GM12874 (cell line): ENCODE measurements around the gene LPGAT1.

ENCODE experiments used
- CTCF ChIP-seq: IDR thresholded peaks from 2 replicates; pipeline ENCODE4 v1.5.1; 2011; ENCODE audit warnings: low read depth, mild to moderate bottlenecking, control low read depth, low read length, moderate library complexity; ENCODE audit not compliant: insufficient read depth

The LPGAT1 gene

GRCh38 chr1:211748810-211749209, 81.8 kb downstream of the LPGAT1 start:
- no peak for TF ChIP-seq CTCF

DNA sequence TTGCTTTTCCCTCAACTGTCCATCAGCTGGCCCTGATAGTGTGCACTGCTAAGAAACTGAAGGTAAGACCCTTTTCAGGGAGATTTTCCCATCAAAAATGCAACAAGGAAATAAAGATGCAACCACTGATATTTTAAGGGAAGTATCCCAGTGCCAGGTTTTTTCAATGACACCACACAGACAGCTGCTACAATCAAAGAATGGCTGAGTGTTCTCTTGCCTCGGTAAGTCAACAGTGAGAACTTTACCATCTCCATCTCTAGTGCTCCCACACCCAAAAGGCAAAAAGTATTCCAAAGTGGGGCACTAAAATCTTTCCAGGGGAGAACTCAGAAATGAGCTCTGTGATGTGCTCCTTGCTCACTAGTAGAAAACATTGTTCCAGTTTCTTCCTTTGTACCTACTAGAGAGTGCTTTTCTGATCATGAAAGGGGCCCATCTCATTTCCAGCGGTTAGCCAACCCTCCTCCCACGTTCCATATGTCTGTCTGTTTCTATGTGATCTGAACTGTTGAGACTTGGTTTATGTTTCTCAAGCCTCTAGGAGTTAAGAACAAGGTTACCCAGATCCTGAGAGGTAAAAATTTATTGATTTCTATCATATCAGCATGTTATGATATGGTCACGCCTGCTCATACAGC, 87.6 kb downstream of the LPGAT1 start:
- TF ChIP-seq CTCF: no peak

GRCh38 chr1:211742272-211742671, 88.3 kb downstream of the LPGAT1 start:
- TF ChIP-seq CTCF: no peak

GRCh38 chr1:211741788-211742187, 88.8 kb downstream of the LPGAT1 start:
- TF ChIP-seq CTCF: no peak

DNA sequence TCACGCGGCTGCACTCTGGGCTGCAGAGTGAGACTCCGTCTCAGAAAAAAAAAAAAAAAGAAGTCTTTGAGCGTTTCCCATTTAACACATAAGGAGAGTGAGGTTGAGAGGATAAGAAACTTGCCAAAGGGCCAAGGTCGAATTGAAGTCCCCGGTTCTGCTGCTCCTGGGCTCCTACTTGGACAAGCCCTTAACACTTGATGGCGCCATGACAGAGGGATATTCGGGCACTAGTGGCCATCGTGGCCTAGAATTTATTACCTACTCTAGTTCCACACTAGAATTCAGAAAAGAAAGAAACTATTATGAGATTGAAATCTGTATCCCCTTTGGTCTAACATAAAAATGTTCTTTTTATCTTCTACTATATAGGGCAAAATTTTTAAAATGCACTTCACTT, 89.4 kb downstream of the LPGAT1 start:
- no peak for TF ChIP-seq CTCF

DNA sequence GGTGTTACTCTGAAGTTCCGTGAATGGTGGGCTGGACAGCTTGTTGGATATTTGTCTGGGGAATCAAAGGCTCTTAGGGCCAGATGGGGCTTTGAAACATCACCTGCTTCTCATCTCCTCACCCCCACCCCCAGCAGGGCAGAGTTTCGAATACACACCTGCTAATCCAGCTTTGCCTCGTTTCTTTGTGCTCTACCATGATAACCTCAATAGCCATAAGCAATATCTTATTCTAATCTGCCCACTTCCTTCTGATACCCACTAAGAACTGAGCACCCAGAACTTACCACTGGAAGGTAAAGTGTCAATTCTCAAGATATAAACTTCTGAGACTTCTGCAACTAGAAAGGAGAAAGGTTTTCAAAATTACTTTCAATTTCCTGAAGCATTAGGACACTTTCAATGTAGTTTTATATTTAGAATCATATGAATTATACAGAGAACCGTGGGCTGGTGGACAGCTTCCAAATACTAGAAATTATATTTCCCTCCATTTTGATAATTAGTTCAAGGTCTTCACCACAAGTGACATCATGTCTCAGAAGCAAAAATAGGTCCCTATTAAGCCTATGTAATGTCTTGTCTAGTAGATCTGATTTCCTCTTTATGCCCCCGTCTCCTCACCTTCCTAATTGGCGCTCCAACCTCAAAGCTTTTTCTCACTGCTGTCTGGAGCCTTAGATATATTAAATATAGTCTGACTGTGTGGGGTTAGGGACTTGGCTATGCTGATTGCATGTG, 90.7 kb downstream of the LPGAT1 start:
- TF ChIP-seq CTCF: no peak

DNA sequence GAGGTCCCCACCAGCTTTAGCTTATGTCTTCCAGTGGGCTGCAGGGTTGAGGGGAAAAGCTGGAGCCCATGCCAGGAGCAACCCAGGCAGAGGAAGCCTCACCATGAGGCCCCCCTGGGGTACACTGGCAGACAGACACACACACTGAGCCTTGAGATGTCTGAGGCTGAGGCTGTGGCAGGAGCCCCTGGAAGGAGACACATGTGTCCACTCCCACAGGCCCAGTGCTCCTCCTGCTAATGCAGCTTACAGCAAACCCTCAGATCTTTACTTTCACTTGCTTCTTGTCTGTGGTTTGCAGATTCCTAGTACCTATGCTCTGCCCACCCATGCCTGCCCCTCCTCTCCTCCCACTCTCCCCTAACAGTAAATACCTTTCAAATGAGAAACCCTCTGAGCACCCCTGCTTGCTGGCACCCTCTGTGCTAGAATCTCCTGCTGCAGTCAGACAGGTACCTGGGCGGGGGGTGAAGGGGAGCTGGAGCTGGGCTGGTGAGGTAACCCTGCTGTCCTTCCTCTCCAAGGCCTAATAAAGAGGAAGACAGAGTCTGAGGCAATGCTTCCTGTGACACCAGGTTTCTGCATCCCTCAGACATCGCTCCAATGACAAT, 91.8 kb downstream of the LPGAT1 start:
- TF ChIP-seq CTCF: no peak
